CD4-positive, alpha-beta memory T cell (primary cell): Measurements from ENCODE around the gene OTOP3. TPM values are rescaled to one million over a fixed set of nuclear protein-coding genes. Genes with fewer than 3 reads are reported as not detected.

Source experiments
- CTCF ChIA-PET: fragments of 350-600 bp; sonication (Branson Sonifier 250); formaldehyde crosslinking; loops from one replicate; lab custom pipeline; 2021; ENCODE audit warnings: inconsistent platforms; ENCODE audit not compliant: partially characterized antibody; lab: Charles Lee
- POLR2A ChIA-PET: fragments of 350-600 bp; sonication (Branson Sonifier 250); formaldehyde crosslinking; loops from one replicate; lab custom pipeline; 2021; ENCODE audit not compliant: partially characterized antibody; lab: Charles Lee
- DNase-seq, 5 donors: peaks; one replicate each; pipeline versions ENCODE4 v3.0.0 to v3.0.0-alpha.2; 2020 to 2022; ENCODE audit warnings: mixed read lengths in 1 of 5
- H3K27ac ChIP-seq: one replicate; pipeline ENCODE4 v1.7.0; 2013; ENCODE audit warnings: low read depth, low read length
- H3K27me3 ChIP-seq: 2 replicates; pipeline ENCODE4 v1.7.0; 2013; ENCODE audit warnings: mild to moderate bottlenecking, low read length, moderate library complexity; ENCODE audit not compliant: insufficient read depth
- H3K36me3 ChIP-seq: 2 replicates; pipeline ENCODE4 v1.7.0; 2013; ENCODE audit warnings: mild to moderate bottlenecking, low read length, moderate library complexity; ENCODE audit not compliant: insufficient read depth
- H3K4me1 ChIP-seq: 2 replicates; pipeline ENCODE4 v1.7.0; 2013; ENCODE audit warnings: mild to moderate bottlenecking, low read length, moderate library complexity; ENCODE audit not compliant: insufficient read depth
- H3K4me3 ChIP-seq, 2 donors: one replicate each; pipeline ENCODE4 v1.7.0; 2013; ENCODE audit warnings: low read length in 2 of 2, mild to moderate bottlenecking in 1 of 2
- H3K9me3 ChIP-seq, 2 donors: one replicate each; pipeline ENCODE4 v1.7.0; 2013; ENCODE audit warnings: low read length in 2 of 2, control low read depth in 1 of 2; ENCODE audit not compliant: control insufficient read depth in 1 of 2
- H3K27ac Mint-ChIP-seq, 7 donors: one replicate each; pipeline ENCODE4 v1.8.0; 2020 to 2021; ENCODE audit warnings: mixed read lengths in 7 of 7, mild to moderate bottlenecking in 6 of 7, inconsistent platforms in 3 of 7, moderate library complexity in 3 of 7
- H3K27me3 Mint-ChIP-seq, 2 donors: one replicate each; pipeline ENCODE4 v1.8.0; 2020 to 2021; ENCODE audit warnings: mixed read lengths in 2 of 2
- H3K36me3 Mint-ChIP-seq, 2 donors: one replicate each; pipeline ENCODE4 v1.8.0; 2020 to 2021; ENCODE audit warnings: mixed read lengths in 2 of 2, inconsistent platforms in 1 of 2, mild to moderate bottlenecking in 1 of 2
- H3K4me1 Mint-ChIP-seq, 4 donors: one replicate each; pipeline ENCODE4 v1.8.0; 2020 to 2021; ENCODE audit warnings: mixed read lengths in 4 of 4, mild to moderate bottlenecking in 1 of 4
- H3K4me3 Mint-ChIP-seq, 8 donors: one replicate each; pipeline ENCODE4 v1.8.0; 2020 to 2021; ENCODE audit warnings: mixed read lengths in 8 of 8, mild to moderate bottlenecking in 7 of 8, moderate library complexity in 6 of 8, inconsistent platforms in 3 of 8
- H3K9me3 Mint-ChIP-seq, 8 donors: one replicate each; pipeline ENCODE4 v1.8.0; 2020 to 2021; ENCODE audit warnings: mixed read lengths in 8 of 8, mild to moderate bottlenecking in 5 of 8, inconsistent platforms in 3 of 8, moderate library complexity in 1 of 8
- intact Hi-C: fragments of 100-400 bp; cut with micrococcal nuclease; formaldehyde crosslinking; loops from one replicate; pipeline ENCODE4 v1.15.1; 2023
- polyA plus RNA-seq, 2 donors: library from polyadenylated mRNA; unstranded; fragments of 300-500 nt; fragmentation: Illumina TruSeq; gene quantifications; one replicate each; pipeline ENCODE4 v1.2.3, GENCODE V29; 2021
- total RNA-seq, 2 experiments: library from RNA; stranded (reverse); gene quantifications; one replicate each; pipeline ENCODE4 v1.2.3, GENCODE V29; 2021

The OTOP3 gene
- total and polyA plus RNA-seq, 4 experiments from 2014 or later = not detected

DNA sequence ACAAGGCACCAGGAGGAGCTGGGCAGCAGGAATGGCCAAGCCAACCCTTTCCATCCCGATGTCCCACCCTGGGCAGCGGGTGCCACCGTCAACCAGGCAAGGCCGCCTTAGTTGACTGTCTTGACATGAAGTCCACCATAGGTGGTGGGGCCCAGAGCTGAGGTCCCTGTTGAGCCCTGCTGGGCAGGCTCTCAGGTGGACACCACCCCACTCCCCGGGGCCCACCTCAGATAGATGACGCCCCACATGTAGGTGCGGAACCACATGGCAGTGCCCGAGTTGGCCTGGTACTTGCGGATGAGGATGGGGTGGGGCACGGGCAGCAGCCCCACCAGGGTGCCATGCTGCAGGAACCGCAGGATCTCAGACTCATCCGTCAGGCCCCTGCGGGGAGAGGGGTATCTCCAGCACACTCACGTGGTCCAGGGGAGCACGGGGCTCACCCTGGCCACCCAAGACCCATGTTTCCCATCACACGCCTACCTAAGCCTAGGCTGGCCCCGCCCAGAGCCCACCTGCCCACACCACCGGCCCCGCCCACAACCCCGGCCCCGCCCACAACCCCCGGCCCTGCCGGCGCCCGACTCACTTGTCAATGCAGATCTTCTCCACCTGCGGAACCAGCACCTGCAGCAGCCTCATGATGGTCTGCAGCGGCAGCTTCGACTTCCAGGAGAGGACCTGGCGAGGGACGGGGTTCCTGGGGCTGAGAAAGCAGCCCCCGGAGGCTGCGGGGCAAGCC, 16.2 kb downstream of the OTOP3 start:
- H3K9me3 ChIP-seq = no peaks in the 10 kb centered on the region
- no peak overlapping the region for H3K4me3 Mint-ChIP-seq
- H3K27me3 ChIP-seq = no peaks in the 10 kb centered on the region
- no peaks in the 10 kb centered on the region for H3K36me3 Mint-ChIP-seq
- POLR2A ChIA-PET = no interaction called here
- DNase-seq = no peak
- H3K4me1 ChIP-seq = no peaks in the 10 kb centered on the region
- H3K4me1 Mint-ChIP-seq = no peaks in the 10 kb centered on the region
- H3K27ac Mint-ChIP-seq = no peak overlapping the region
- H3K4me3 ChIP-seq = no peak overlapping the region
- H3K36me3 ChIP-seq = no peaks in the 10 kb centered on the region
- no peaks in the 10 kb centered on the region for H3K9me3 Mint-ChIP-seq
- no peaks in the 10 kb centered on the region for H3K27me3 Mint-ChIP-seq
- H3K27ac ChIP-seq = no peak overlapping the region
- intact Hi-C loops = no loop called here
- CTCF ChIA-PET = interaction anchor here (2.3 kb wide), 1 partner anchor 9 kb away, joined by 9 read pairs; no protein-coding TSS in a partner anchor

- POLR2A ChIA-PET = no interaction called here
- Mint-ChIP-seq H3K27me3 (no peaks in the 10 kb centered on the region), H3K36me3 (no peaks in the 10 kb centered on the region), H3K4me1 (no peaks in the 10 kb centered on the region), H3K9me3 (no peaks in the 10 kb centered on the region), H3K4me3 (no peak overlapping the region), H3K27ac (no peak overlapping the region)
- CTCF ChIA-PET = interaction anchor here (2.3 kb wide), 1 partner anchor 8 kb away, joined by 9 read pairs; no protein-coding TSS in a partner anchor
- H3K4me3 ChIP-seq = no peak overlapping the region
- no peak for DNase-seq
- no peak overlapping the region for H3K27ac ChIP-seq
- H3K36me3 ChIP-seq = no peaks in the 10 kb centered on the region
- intact Hi-C loops = no loop called here
- no peaks in the 10 kb centered on the region for H3K9me3 ChIP-seq
- H3K4me1 ChIP-seq = no peaks in the 10 kb centered on the region
- H3K27me3 ChIP-seq = no peaks in the 10 kb centered on the region
Observed at GRCh38 chr17:74952431-74953133, 16.9 kb downstream of the OTOP3 start.

DNA sequence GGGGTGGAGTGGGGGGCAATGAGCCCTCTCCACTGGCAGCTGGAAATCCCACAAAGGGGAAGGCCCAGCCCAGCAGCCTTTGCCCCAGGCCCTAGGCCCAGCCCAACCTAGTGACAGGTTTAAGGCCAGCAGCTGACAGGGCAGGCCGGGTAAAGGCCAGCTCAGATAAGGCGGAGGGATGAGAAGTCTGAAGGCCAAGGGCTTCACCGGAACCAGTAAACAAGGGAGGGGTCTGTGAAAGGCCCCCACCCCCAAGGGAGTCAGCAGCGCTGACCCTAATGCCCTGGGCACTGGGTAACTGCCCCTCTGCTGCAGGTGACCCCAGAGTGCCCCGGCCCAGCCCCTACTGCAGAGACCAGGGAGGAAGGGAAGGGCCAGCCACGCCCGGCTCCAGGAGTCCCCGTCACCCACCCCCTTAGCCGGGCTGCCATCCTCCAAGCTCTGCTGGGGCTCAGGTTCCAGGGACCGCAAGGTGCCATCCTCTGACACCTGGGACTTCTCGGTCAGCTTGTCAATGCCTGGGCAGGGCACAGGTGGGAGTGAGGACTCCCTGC, 17.5 kb downstream of the OTOP3 start:
- H3K36me3 ChIP-seq = no peaks in the 10 kb centered on the region
- H3K27ac Mint-ChIP-seq = no peak overlapping the region
- CTCF ChIA-PET = no interaction called here
- no peak overlapping the region for H3K4me3 Mint-ChIP-seq
- intact Hi-C loops = no loop called here
- POLR2A ChIA-PET = no interaction called here
- no peaks in the 10 kb centered on the region for H3K9me3 Mint-ChIP-seq
- no peak overlapping the region for H3K27ac ChIP-seq
- no peaks in the 10 kb centered on the region for H3K27me3 ChIP-seq
- H3K4me1 Mint-ChIP-seq = peaks cover 0 to 5% (median 1%) of the 10 kb centered on the region in 4 donors
- no peaks in the 10 kb centered on the region for H3K27me3 Mint-ChIP-seq
- H3K36me3 Mint-ChIP-seq = no peaks in the 10 kb centered on the region
- no peak overlapping the region for H3K4me3 ChIP-seq
- no peak for DNase-seq
- no peaks in the 10 kb centered on the region for H3K9me3 ChIP-seq
- H3K4me1 ChIP-seq = no peaks in the 10 kb centered on the region

DNA sequence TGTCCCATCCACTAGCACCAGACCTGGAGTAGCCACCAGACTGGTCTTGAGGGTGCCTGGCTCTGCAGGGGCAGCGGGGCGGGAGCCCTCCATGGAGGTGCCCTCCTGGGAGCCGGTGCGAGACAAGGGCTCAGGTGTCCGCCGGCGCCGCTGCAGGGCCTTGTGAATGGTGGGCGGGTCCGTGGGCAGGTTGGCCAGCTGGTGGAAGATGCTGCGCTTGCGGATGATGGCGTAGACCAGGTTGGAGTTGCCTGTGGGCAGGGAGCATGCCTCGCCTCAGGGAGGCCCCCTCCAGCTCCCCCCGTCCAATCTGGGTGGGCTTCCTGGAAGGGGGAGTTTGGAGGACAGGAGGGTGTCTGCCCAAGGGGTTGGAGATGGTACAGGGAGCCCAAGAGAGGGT, 18.4 kb downstream of the OTOP3 start:
- no peaks in the 10 kb centered on the region for H3K36me3 Mint-ChIP-seq
- peaks cover 0 to 6% (median 1%) of the 10 kb centered on the region in 4 donors for H3K4me1 Mint-ChIP-seq
- DNase-seq = no peak
- Histone ChIP-seq H3K9me3 (no peaks in the 10 kb centered on the region), H3K36me3 (no peaks in the 10 kb centered on the region), H3K4me3 (no peak overlapping the region), H3K4me1 (no peaks in the 10 kb centered on the region), H3K27ac (no peak overlapping the region), H3K27me3 (no peaks in the 10 kb centered on the region)
- H3K4me3 Mint-ChIP-seq = no peak overlapping the region
- H3K27me3 Mint-ChIP-seq = no peaks in the 10 kb centered on the region
- ChIA-PET POLR2A (no interaction called here), CTCF (interaction anchor here (1.7 kb wide), 1 partner anchor 160 kb away, joined by 5 read pairs; no protein-coding TSS in a partner anchor)
- no peak overlapping the region for H3K27ac Mint-ChIP-seq
- no peaks in the 10 kb centered on the region for H3K9me3 Mint-ChIP-seq
- intact Hi-C loops = no loop called here

DNA sequence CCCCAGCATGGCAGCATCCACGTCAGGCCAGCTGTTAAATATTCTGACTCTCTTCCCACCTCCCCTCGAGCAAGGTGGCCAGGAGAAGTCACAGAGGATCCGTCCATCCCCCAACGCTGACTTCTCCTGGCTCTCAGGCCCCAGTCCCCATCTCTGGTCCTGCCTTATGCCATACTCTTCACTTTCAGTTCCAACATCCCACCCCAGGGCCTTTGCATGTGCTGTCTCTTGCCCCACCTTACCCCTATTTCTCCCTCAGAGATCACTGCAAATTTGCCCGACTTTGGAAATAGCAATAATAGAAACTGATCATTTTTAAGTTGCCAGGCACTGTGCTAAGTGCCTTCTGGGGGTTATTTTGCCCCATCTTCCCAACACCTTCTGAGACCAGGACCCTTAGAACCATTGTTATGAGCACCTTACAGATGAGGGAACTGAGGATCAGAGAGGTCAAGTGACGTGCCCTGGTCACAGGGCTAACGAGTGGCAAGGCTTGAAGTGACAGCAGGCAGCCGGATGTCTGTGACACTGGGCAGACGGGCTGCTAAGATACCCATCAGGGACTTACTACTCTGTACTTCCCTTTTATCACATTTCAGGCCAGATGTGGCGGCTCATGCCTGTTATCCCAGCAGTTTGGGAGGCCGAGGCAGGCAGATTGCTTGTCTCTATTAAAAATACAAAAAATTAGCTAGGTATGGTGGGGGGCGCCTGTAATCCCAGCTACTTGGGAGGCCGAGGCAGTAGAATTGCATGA, 19.1 kb downstream of the OTOP3 start:
- no peak overlapping the region for H3K4me3 ChIP-seq
- no peaks in the 10 kb centered on the region for H3K9me3 ChIP-seq
- peak overlapping the region in 1 of 7 donors; percentile 35 for H3K27ac Mint-ChIP-seq
- no peak overlapping the region for H3K27ac ChIP-seq
- H3K27me3 Mint-ChIP-seq = no peaks in the 10 kb centered on the region
- ChIA-PET POLR2A (no interaction called here), CTCF (interaction anchor here (1.7 kb wide), 1 partner anchor 159 kb away, joined by 5 read pairs; no protein-coding TSS in a partner anchor)
- H3K4me1 ChIP-seq = no peaks in the 10 kb centered on the region
- no peak for DNase-seq
- H3K4me1 Mint-ChIP-seq = peaks cover 0 to 6% (median 1%) of the 10 kb centered on the region in 4 donors
- intact Hi-C loops = no loop called here
- no peak overlapping the region for H3K4me3 Mint-ChIP-seq
- no peaks in the 10 kb centered on the region for H3K36me3 Mint-ChIP-seq
- no peaks in the 10 kb centered on the region for H3K27me3 ChIP-seq
- H3K36me3 ChIP-seq = no peaks in the 10 kb centered on the region
- no peaks in the 10 kb centered on the region for H3K9me3 Mint-ChIP-seq

DNA sequence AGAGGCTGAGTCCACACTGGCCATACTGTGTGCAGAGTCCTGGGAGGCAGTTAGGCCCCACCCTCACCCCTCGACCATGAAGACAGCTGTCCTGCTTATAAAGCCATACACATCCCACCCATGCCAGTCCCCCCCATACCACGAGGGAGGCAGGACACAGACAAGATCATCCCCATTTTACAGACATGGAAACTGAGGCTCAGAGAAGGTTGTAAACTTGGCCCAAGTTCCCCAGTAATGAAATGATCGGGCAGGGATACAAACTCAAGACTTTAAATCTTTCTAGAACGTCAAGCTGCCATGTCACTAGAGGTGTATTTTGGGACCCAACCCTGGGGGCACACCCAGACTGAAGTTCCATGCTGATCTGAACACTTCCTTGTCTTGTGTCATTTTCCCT, 20.4 kb downstream of the OTOP3 start:
- H3K9me3 ChIP-seq = no peaks in the 10 kb centered on the region
- H3K27me3 Mint-ChIP-seq = no peaks in the 10 kb centered on the region
- no peaks in the 10 kb centered on the region for H3K36me3 ChIP-seq
- CTCF ChIA-PET = interaction anchor here (1.4 to 6.6 kb wide), 4 partner anchors 16 to 234 kb away, joined by 3 to 80 read pairs (median 18); partner anchors contain the start of genes HID1, OTOP2 and USH1G
- POLR2A ChIA-PET = no interaction called here
- H3K36me3 Mint-ChIP-seq = no peaks in the 10 kb centered on the region
- H3K9me3 Mint-ChIP-seq = no peaks in the 10 kb centered on the region
- intact Hi-C loops = no loop called here
- no peaks in the 10 kb centered on the region for H3K27me3 ChIP-seq
- no peak overlapping the region for H3K27ac ChIP-seq
- no peak overlapping the region for H3K27ac Mint-ChIP-seq
- no peak for DNase-seq
- H3K4me3 ChIP-seq = no peak overlapping the region
- peaks cover 1 to 13% (median 4%) of the 10 kb centered on the region in 4 donors for H3K4me1 Mint-ChIP-seq
- no peak overlapping the region for H3K4me3 Mint-ChIP-seq
- no peaks in the 10 kb centered on the region for H3K4me1 ChIP-seq
